WTC11 (cell line): ENCODE data around the gene SRSF2. TPM values are rescaled to one million over a fixed set of nuclear protein-coding genes. Genes with fewer than 3 reads are reported as not detected.

ENCODE experiments used
- ATAC-seq: fragments of 200-7000 bp; cut with Tn5 transposase; 2 replicates; pipeline ENCODE4 v1.10.0; 2021; ENCODE audit warnings: mild to moderate bottlenecking, moderate library complexity
- CTCF ChIA-PET: fragments of 300-600 bp; sonication (Branson Sonifier 250); formaldehyde crosslinking; loops from one replicate; lab custom pipeline; 2021; ENCODE audit warnings: antibody characterized with exemption; lab: Charles Lee
- POLR2A ChIA-PET: fragments of 350-600 bp; sonication (Branson Sonifier 250); formaldehyde crosslinking; loops from one replicate; lab custom pipeline; 2021; ENCODE audit warnings: antibody characterized with exemption; lab: Charles Lee
- DNase-seq: peaks from one replicate; pipeline ENCODE4 v3.0.0; 2021; ENCODE audit warnings: low spot score
- H3K27ac Mint-ChIP-seq: 2 replicates; pipeline ENCODE4 v1.8.0; 2021; ENCODE audit warnings: mixed read lengths
- H3K27me3 Mint-ChIP-seq: 2 replicates; pipeline ENCODE4 v1.8.0; 2021; ENCODE audit warnings: low read depth, mild to moderate bottlenecking, moderate library complexity, mixed read lengths
- H3K36me3 Mint-ChIP-seq: 2 replicates; pipeline ENCODE4 v1.8.0; 2021; ENCODE audit warnings: mixed read lengths
- H3K4me1 Mint-ChIP-seq: 2 replicates; pipeline ENCODE4 v1.8.0; 2022; ENCODE audit warnings: mixed read lengths
- H3K4me3 Mint-ChIP-seq: 2 replicates; pipeline ENCODE4 v1.8.0; 2021; ENCODE audit warnings: mild to moderate bottlenecking, moderate library complexity, mixed read lengths
- H3K9me3 Mint-ChIP-seq: 2 replicates; pipeline ENCODE4 v1.8.0; 2021; ENCODE audit warnings: mixed read lengths
- ARID4B ChIP-seq: sonication (generic); formaldehyde crosslinking; IDR thresholded peaks from 2 replicates; pipeline ENCODE4 v1.8.0; 2023; ENCODE audit warnings: missing genetic modification reagents, mild to moderate bottlenecking, borderline replicate concordance
- ATF1 ChIP-seq: sonication (generic); formaldehyde crosslinking; IDR thresholded peaks from 2 replicates; pipeline ENCODE4 v1.8.1; 2023; ENCODE audit warnings: mild to moderate bottlenecking, moderate library complexity, missing genetic modification reagents
- CDX4 ChIP-seq: fragments of 250-450 bp; sonication (Bioruptor Pico); IDR thresholded peaks from 2 replicates; pipeline ENCODE4 v1.9.0; 2021; ENCODE audit warnings: moderate library complexity, mild to moderate bottlenecking, inconsistent platforms, borderline replicate concordance
- CREB1 ChIP-seq: sonication (generic); formaldehyde crosslinking; IDR thresholded peaks from 2 replicates; pipeline ENCODE4 v1.8.0; 2023; ENCODE audit warnings: mild to moderate bottlenecking, missing genetic modification reagents
- CTCF ChIP-seq: fragments of 200-600 bp; IDR thresholded peaks from 2 replicates; pipeline ENCODE4 v1.8.0; 2022; ENCODE audit warnings: antibody characterized with exemption
- FOXK1 ChIP-seq: sonication (generic); formaldehyde crosslinking; IDR thresholded peaks from 2 replicates; pipeline ENCODE4 v1.8.0; 2022; ENCODE audit warnings: mild to moderate bottlenecking, moderate library complexity, missing genetic modification reagents
- FOXP4 ChIP-seq: sonication (generic); formaldehyde crosslinking; IDR thresholded peaks from 2 replicates; pipeline ENCODE4 v1.8.0; 2022; ENCODE audit warnings: mild to moderate bottlenecking, missing genetic modification reagents
- GRHL2 ChIP-seq: fragments of 250-450 bp; sonication (Bioruptor Pico); IDR thresholded peaks from 2 replicates; pipeline ENCODE4 v1.8.0; 2022; ENCODE audit warnings: mild to moderate bottlenecking, moderate library complexity; ENCODE audit not compliant: insufficient replicate concordance, severe bottlenecking
- HMGA2 ChIP-seq: fragments of 250-450 bp; sonication (Bioruptor Pico); IDR thresholded peaks from 2 replicates; pipeline ENCODE4 v1.4.0; 2021; ENCODE audit warnings: mild to moderate bottlenecking, moderate library complexity
- KAT7 ChIP-seq: sonication (generic); formaldehyde crosslinking; IDR thresholded peaks from 2 replicates; pipeline ENCODE4 v1.8.1; 2023; ENCODE audit warnings: missing genetic modification reagents, mild to moderate bottlenecking, borderline replicate concordance
- MAX ChIP-seq: sonication (generic); formaldehyde crosslinking; IDR thresholded peaks from 2 replicates; pipeline ENCODE4 v1.8.0; 2022; ENCODE audit warnings: mild to moderate bottlenecking, missing genetic modification reagents
- OVOL2 ChIP-seq: fragments of 250-450 bp; sonication (Bioruptor Pico); IDR thresholded peaks from 2 replicates; pipeline ENCODE4 v1.9.0; 2021; ENCODE audit warnings: mild to moderate bottlenecking, borderline replicate concordance
- SP1 ChIP-seq: sonication (generic); formaldehyde crosslinking; conservative IDR thresholded peaks from 2 replicates; pipeline ENCODE4 v1.8.1; 2022; ENCODE audit warnings: missing genetic modification reagents
- ZNF317 ChIP-seq: sonication (generic); formaldehyde crosslinking; IDR thresholded peaks from 2 replicates; pipeline ENCODE4 v1.8.1; 2023; ENCODE audit warnings: low read depth, mild to moderate bottlenecking, moderate library complexity, missing genetic modification reagents, borderline replicate concordance
- ZNF396 ChIP-seq: fragments of 250-450 bp; sonication (Bioruptor Pico); IDR thresholded peaks from 2 replicates; pipeline ENCODE4 v1.8.0; 2021; ENCODE audit warnings: mild to moderate bottlenecking, moderate library complexity, borderline replicate concordance
- ZNF425 ChIP-seq: fragments of 250-450 bp; sonication (Bioruptor Pico); conservative IDR thresholded peaks from 2 replicates; pipeline ENCODE4 v1.9.0; 2021; ENCODE audit warnings: mild to moderate bottlenecking
- total RNA-seq: library from RNA; stranded (reverse); gene quantifications from 3 replicates; pipeline ENCODE4 v1.2.3, GENCODE V29; 2021

Gene SRSF2
- total RNA-seq, 1 experiment from 2014 or later = 355 TPM

GRCh38 chr17:76697702-76698465 is 39.2 kb downstream of the SRSF2 start:
- no peaks in the 10 kb centered on the region for H3K36me3 Mint-ChIP-seq
- no peak for TF ChIP-seq CREB1
- no peak for TF ChIP-seq ATF1 (CRISPR knock-in tag)
- no peak for TF ChIP-seq MAX (CRISPR knock-in tag)
- TF ChIP-seq CTCF = no peak
- TF ChIP-seq SP1 (CRISPR knock-in tag) = no peak
- no peak for TF ChIP-seq KAT7 (CRISPR knock-in tag)
- TF ChIP-seq ZNF425 (CRISPR knock-in tag) = no peak
- H3K27ac Mint-ChIP-seq = no peak overlapping the region; the same call in 1 of the 2 replicates
- H3K4me1 Mint-ChIP-seq = peaks cover 50% of the 10 kb centered on the region
- no peaks in the 10 kb centered on the region for H3K9me3 Mint-ChIP-seq
- ChIA-PET CTCF (interaction anchor here (0.8 to 7.2 kb wide), 8 partner anchors 9 to 358 kb away, joined by 3 to 45 read pairs (median 6); partner anchors contain the start of genes MXRA7 and PRCD), POLR2A (no interaction called here)
- H3K4me3 Mint-ChIP-seq = no peak overlapping the region
- H3K27me3 Mint-ChIP-seq = no peaks in the 10 kb centered on the region
- ATAC-seq (peak; percentile 55), DNase-seq (no peak)

GRCh38 chr17:76696763-76697701 is 40.1 kb downstream of the SRSF2 start:
- no peak overlapping the region for H3K4me3 Mint-ChIP-seq
- DNase-seq (no peak), ATAC-seq (no peak)
- peaks cover 51% of the 10 kb centered on the region for H3K4me1 Mint-ChIP-seq
- H3K27me3 Mint-ChIP-seq = no peaks in the 10 kb centered on the region
- ChIA-PET CTCF (interaction anchor here (0.8 to 7.2 kb wide), 9 partner anchors 8 to 359 kb away, joined by 3 to 45 read pairs (median 5); partner anchors contain the start of genes MXRA7 and PRCD), POLR2A (interaction anchor here (0.5 kb wide), 1 partner anchor 1303 kb away, joined by 6 read pairs; no protein-coding TSS in a partner anchor)
- no peaks in the 10 kb centered on the region for H3K36me3 Mint-ChIP-seq
- peak overlapping the region; percentile 34; the same call in 1 of the 2 replicates for H3K27ac Mint-ChIP-seq
- H3K9me3 Mint-ChIP-seq = no peaks in the 10 kb centered on the region
- TF ChIP-seq FOXK1 (CRISPR knock-in tag) (no peak), ZNF317 (CRISPR knock-in tag) (no peak), ZNF396 (CRISPR knock-in tag) (no peak), ARID4B (CRISPR knock-in tag) (no peak), HMGA2 (no peak), OVOL2 (CRISPR knock-in tag) (no peak), CDX4 (CRISPR knock-in tag) (no peak), FOXP4 (CRISPR knock-in tag) (no peak), GRHL2 (CRISPR knock-in tag) (no peak)
